Measurements from ENCODE around the gene OSBPL10.

GRCh38 chr3:31616711-31617110, 364.4 kb downstream of the OSBPL10 start:
- TF ChIP-seq POLR2A (IDR thresholded peaks at IDR 0.05) (no peak), CTCF (IDR thresholded peaks at IDR 0.05) (no peak)
